H1 (cell line): ENCODE data around the gene LYPD6B. TPM values are rescaled to one million over a fixed set of nuclear protein-coding genes. Genes with fewer than 3 reads are reported as not detected.

Experiments
- SAP30 ChIP-seq: fragments of 300-600 bp; sonication (generic); IDR thresholded peaks from 2 replicates; pipeline ENCODE4 v1.7.1; 2012; ENCODE audit warnings: low read length, moderate library complexity, mild to moderate bottlenecking, inconsistent platforms; ENCODE audit not compliant: insufficient read depth, insufficient replicate concordance
- polyA plus RNA-seq, 7 experiments: library from polyadenylated mRNA; depleted of rRNA in 3 of 7; stranded (reverse) in 5 of 7; unstranded in 2 of 7; fragments of >200 nt in 5 of 7; fragments of 200-250 nt in 2 of 7; gene quantifications; 1 replicate in 5 of 7; 2 replicates in 1 of 7; 4 replicates in 1 of 7; pipeline versions ENCODE4 v1.2.1 to v1.2.3, GENCODE V29; 2011 to 2013; ENCODE audit warnings: missing spikeins in 2 of 7, mixed read lengths in 2 of 7
- total RNA-seq: library from RNA; stranded (reverse); fragmentation: NEBNext Ultra II Directional; extraction: Animal tissue kit (Norgen Biotek cat#: 25700); gene quantifications from 2 replicates; pipeline ENCODE4 v1.2.1, GENCODE V29; 2021

The LYPD6B gene
- total and polyA plus RNA-seq, 2 of the 8 experiments (the other 6 are each of a cell fraction or from before 2014, with no cell fraction given), result 2.2 to 3.5 TPM

- no peak for TF ChIP-seq SAP30
Observed at GRCh38 chr2:149093579-149093978, 55.1 kb downstream of the LYPD6B start (continued).
